ENCODE measurements around the gene TRAF3IP3.
"Not testable (repeated sequence)": the region's sequence is repeated elsewhere in the genome, so short reads cannot be mapped to it uniquely, and the experiment has no call there.

Gene TRAF3IP3

GRCh38 chr1:209785592-209785991 is 29.7 kb downstream of the TRAF3IP3 start:
- H3K4me3 ChIP-seq, result no peak overlapping the region
- H3K4me1 ChIP-seq, result peaks cover 8% of the 10 kb centered on the region
- in situ Hi-C loops (cut with MboI; ENCODE audit: low sequenced_read_pairs), result no loop called here
- H3K9me3 ChIP-seq, result peaks cover 5% of the 10 kb centered on the region; the same call in 1 of the 2 replicates
- DNase-seq (ENCODE audit: low spot score in 2 of 2), result no peak
- no peaks in the 10 kb centered on the region for H3K27me3 ChIP-seq (ENCODE audit: low read depth)
- H3K36me3 ChIP-seq (replicated peaks), result no peaks in the 10 kb centered on the region; the same call in 1 of the 2 replicates

GRCh38 chr1:209786146-209786545 is 30.3 kb downstream of the TRAF3IP3 start:
- H3K36me3 ChIP-seq (replicated peaks), result no peaks in the 10 kb centered on the region; the same call in 1 of the 2 replicates
- peaks cover 8% of the 10 kb centered on the region for H3K4me1 ChIP-seq
- H3K9me3 ChIP-seq, result peaks cover 5% of the 10 kb centered on the region; the same call in 1 of the 2 replicates
- H3K4me3 ChIP-seq, result no peak overlapping the region
- in situ Hi-C loops (cut with MboI; ENCODE audit: low sequenced_read_pairs), result no loop called here
- H3K27me3 ChIP-seq (ENCODE audit: low read depth), result no peaks in the 10 kb centered on the region
- no peak for DNase-seq (ENCODE audit: low spot score in 2 of 2)

- Histone ChIP-seq H3K9me3 (peaks cover 5% of the 10 kb centered on the region; the same call in 1 of the 2 replicates), H3K27me3 (ENCODE audit: low read depth) (no peaks in the 10 kb centered on the region), H3K4me1 (peaks cover 8% of the 10 kb centered on the region), H3K4me3 (no peak overlapping the region), H3K36me3 (replicated peaks) (no peaks in the 10 kb centered on the region; the same call in 1 of the 2 replicates)
- in situ Hi-C loops (cut with MboI; ENCODE audit: low sequenced_read_pairs), result no loop called here
- no peak for DNase-seq (ENCODE audit: low spot score in 2 of 2)
Observed at GRCh38 chr1:209787551-209787950, 31.7 kb downstream of the TRAF3IP3 start.

GRCh38 chr1:209789245-209789644 is 33.4 kb downstream of the TRAF3IP3 start:
- in situ Hi-C loops (cut with MboI; ENCODE audit: low sequenced_read_pairs), result no loop called here

GRCh38 chr1:209790286-209791193 is 34.7 kb downstream of the TRAF3IP3 start:
- Histone ChIP-seq H3K27me3 (ENCODE audit: low read depth) (no peaks in the 10 kb centered on the region), H3K4me3 (no peak overlapping the region), H3K4me1 (no peaks in the 10 kb centered on the region), H3K36me3 (replicated peaks) (no peaks in the 10 kb centered on the region), H3K9me3 (no peaks in the 10 kb centered on the region)
- no peak for DNase-seq (ENCODE audit: low spot score in 2 of 2)
- in situ Hi-C loops (cut with MboI; ENCODE audit: low sequenced_read_pairs), result no loop called here

More at GRCh38 chr1:209789245-209789644, 33.4 kb downstream of the TRAF3IP3 start:
- Histone ChIP-seq H3K9me3 (peaks cover 3% of the 10 kb centered on the region; the same call in 1 of the 2 replicates), H3K27me3 (ENCODE audit: low read depth) (no peaks in the 10 kb centered on the region), H3K4me3 (no peak overlapping the region), H3K4me1 (0 out of 2 replicates have a peak, but pooled peaks cover 3% of the 10 kb centered on the region), H3K36me3 (replicated peaks) (no peaks in the 10 kb centered on the region; the same call in 1 of the 2 replicates)
- DNase-seq (ENCODE audit: low spot score in 2 of 2), result no peak

GRCh38 chr1:209791920-209792319 is 36.1 kb downstream of the TRAF3IP3 start:
- H3K9me3 ChIP-seq, result no peaks in the 10 kb centered on the region
- no peaks in the 10 kb centered on the region for H3K36me3 ChIP-seq (replicated peaks)
- no peaks in the 10 kb centered on the region for H3K4me1 ChIP-seq
- H3K4me3 ChIP-seq, result no peak overlapping the region
- no peak for DNase-seq (ENCODE audit: low spot score in 2 of 2)
- in situ Hi-C loops (cut with MboI; ENCODE audit: low sequenced_read_pairs), result no loop called here
- no peaks in the 10 kb centered on the region for H3K27me3 ChIP-seq (ENCODE audit: low read depth)

GRCh38 chr1:209793711-209794110 is 37.9 kb downstream of the TRAF3IP3 start:
- DNase-seq (ENCODE audit: low spot score in 2 of 2); H3K4me3 ChIP-seq; H3K9me3 ChIP-seq; in situ Hi-C loops (cut with MboI; ENCODE audit: low sequenced_read_pairs); H3K36me3 ChIP-seq (replicated peaks); H3K27me3 ChIP-seq (ENCODE audit: low read depth); H3K4me1 ChIP-seq: not testable (repeated sequence)

GRCh38 chr1:209797978-209798639 is 42.3 kb downstream of the TRAF3IP3 start:
- H3K4me3 ChIP-seq, result no peak overlapping the region
- no peaks in the 10 kb centered on the region for H3K4me1 ChIP-seq
- H3K9me3 ChIP-seq, result no peaks in the 10 kb centered on the region
- in situ Hi-C loops (cut with MboI; ENCODE audit: low sequenced_read_pairs), result no loop called here
- no peaks in the 10 kb centered on the region for H3K36me3 ChIP-seq (replicated peaks)
- DNase-seq (ENCODE audit: low spot score in 2 of 2), result no peak
- H3K27me3 ChIP-seq (ENCODE audit: low read depth), result no peaks in the 10 kb centered on the region

- H3K9me3 ChIP-seq, result no peaks in the 10 kb centered on the region
- H3K4me3 ChIP-seq, result no peak overlapping the region
- no peaks in the 10 kb centered on the region for H3K36me3 ChIP-seq (replicated peaks)
- no peak for DNase-seq (ENCODE audit: low spot score in 2 of 2)
- in situ Hi-C loops (cut with MboI; ENCODE audit: low sequenced_read_pairs), result no loop called here
- no peaks in the 10 kb centered on the region; the same call in 1 of the 2 replicates for H3K27me3 ChIP-seq (ENCODE audit: low read depth)
- H3K4me1 ChIP-seq, result no peaks in the 10 kb centered on the region
Observed at GRCh38 chr1:209800984-209801834, 45.4 kb downstream of the TRAF3IP3 start.

- no peaks in the 10 kb centered on the region; the same call in 1 of the 2 replicates for H3K27me3 ChIP-seq (ENCODE audit: low read depth)
- no peak for DNase-seq (ENCODE audit: low spot score in 2 of 2)
- no peaks in the 10 kb centered on the region for H3K36me3 ChIP-seq (replicated peaks)
- in situ Hi-C loops (cut with MboI; ENCODE audit: low sequenced_read_pairs), result no loop called here
- H3K9me3 ChIP-seq, result no peaks in the 10 kb centered on the region
- no peak overlapping the region for H3K4me3 ChIP-seq
- no peaks in the 10 kb centered on the region for H3K4me1 ChIP-seq
Observed at GRCh38 chr1:209802117-209802779, 46.4 kb downstream of the TRAF3IP3 start.

- H3K27me3 ChIP-seq (ENCODE audit: low read depth), result no peaks in the 10 kb centered on the region; the same call in 1 of the 2 replicates
- in situ Hi-C loops (cut with MboI; ENCODE audit: low sequenced_read_pairs), result no loop called here
- H3K36me3 ChIP-seq (replicated peaks), result no peaks in the 10 kb centered on the region
- no peaks in the 10 kb centered on the region for H3K4me1 ChIP-seq
- no peak overlapping the region for H3K4me3 ChIP-seq
- no peak for DNase-seq (ENCODE audit: low spot score in 2 of 2)
- no peaks in the 10 kb centered on the region for H3K9me3 ChIP-seq
Observed at GRCh38 chr1:209802780-209803152, 46.9 kb downstream of the TRAF3IP3 start.

- H3K36me3 ChIP-seq (replicated peaks), result no peaks in the 10 kb centered on the region
- H3K4me1 ChIP-seq, result no peaks in the 10 kb centered on the region
- no peak overlapping the region for H3K4me3 ChIP-seq
- no peaks in the 10 kb centered on the region for H3K9me3 ChIP-seq
- H3K27me3 ChIP-seq (ENCODE audit: low read depth), result no peaks in the 10 kb centered on the region; the same call in 1 of the 2 replicates
- in situ Hi-C loops (cut with MboI; ENCODE audit: low sequenced_read_pairs), result no loop called here
- DNase-seq (ENCODE audit: low spot score in 2 of 2), result no peak
Observed at GRCh38 chr1:209803568-209803967, 47.7 kb downstream of the TRAF3IP3 start.

GRCh38 chr1:209805341-209805781 is 49.5 kb downstream of the TRAF3IP3 start:
- Histone ChIP-seq H3K4me3 (no peak overlapping the region), H3K9me3 (no peaks in the 10 kb centered on the region), H3K36me3 (replicated peaks) (no peaks in the 10 kb centered on the region), H3K4me1 (no peaks in the 10 kb centered on the region), H3K27me3 (ENCODE audit: low read depth) (no peaks in the 10 kb centered on the region; the same call in 1 of the 2 replicates)
- in situ Hi-C loops (cut with MboI; ENCODE audit: low sequenced_read_pairs), result no loop called here
- DNase-seq (ENCODE audit: low spot score in 2 of 2), result no peak
